ENCODE measurements around the gene TMCO5A.

TMCO5A gene

DNA sequence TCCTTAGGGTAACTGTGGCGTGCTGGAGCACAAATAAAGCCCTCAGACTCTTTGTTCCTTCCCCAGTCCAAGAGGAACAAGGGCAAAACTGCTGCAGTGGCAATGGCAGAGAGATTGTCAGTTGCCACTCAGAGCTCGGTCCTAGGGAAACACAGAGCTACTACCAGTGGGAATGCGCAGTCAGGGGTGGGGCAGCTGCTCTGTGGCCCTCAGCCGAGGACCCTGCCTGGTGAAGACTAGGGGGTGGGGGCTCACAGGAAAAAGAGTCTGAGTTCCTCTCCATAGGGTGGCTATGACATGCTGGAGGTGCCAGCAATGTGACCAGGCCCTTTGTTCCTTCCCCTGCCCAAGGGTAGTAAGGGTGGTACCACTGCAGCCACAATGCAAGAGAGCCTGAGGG is 43.8 kb downstream of the TMCO5A start:
- no peak for DNase-seq

- no peak for DNase-seq
These were observed 45.4 kb downstream of the TMCO5A start for GRCh38 chr15:37979671-37980409.

DNA sequence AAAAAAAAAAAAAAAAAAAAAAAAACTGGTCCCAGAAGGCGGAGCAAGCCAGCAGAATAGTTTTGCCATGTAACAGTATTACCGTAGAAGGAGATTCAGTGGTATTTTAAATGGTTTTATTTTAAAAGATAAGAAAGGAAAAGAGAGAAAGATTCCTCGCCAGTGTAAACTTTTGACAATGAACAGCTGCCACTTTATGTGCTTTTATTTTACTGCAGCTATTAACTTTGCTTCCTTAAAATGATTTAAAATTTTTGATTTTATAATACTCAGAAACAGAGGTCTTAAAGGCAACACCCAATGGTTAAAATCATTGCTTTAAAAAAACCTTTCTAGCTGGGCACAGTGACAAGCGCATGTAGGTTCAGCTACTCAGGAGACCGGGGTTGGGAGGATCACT is 46.8 kb downstream of the TMCO5A start:
- DNase-seq = no peak

- no peak for DNase-seq
These were observed 47.3 kb downstream of the TMCO5A start for GRCh38 chr15:37981775-37982174.

DNA sequence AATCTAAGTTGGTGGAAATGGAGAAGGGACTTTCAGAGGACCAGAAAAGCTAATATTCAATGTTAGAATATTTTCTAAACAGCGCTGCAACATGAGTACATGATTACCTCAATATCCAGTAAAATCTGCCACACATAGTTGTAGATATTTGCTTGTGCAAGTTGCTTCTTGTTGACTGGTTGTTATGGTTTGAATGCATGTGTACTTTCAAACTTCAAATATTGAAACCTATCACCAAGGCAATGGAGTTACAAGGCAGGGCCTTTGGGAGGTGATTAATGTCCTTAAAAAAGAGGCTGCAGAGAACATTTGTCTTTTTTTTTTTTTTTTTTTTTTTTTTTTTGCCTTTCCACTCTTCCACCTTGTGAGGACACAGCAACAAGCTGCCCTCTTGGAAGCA is 49.9 kb downstream of the TMCO5A start:
- DNase-seq = no peak

DNA sequence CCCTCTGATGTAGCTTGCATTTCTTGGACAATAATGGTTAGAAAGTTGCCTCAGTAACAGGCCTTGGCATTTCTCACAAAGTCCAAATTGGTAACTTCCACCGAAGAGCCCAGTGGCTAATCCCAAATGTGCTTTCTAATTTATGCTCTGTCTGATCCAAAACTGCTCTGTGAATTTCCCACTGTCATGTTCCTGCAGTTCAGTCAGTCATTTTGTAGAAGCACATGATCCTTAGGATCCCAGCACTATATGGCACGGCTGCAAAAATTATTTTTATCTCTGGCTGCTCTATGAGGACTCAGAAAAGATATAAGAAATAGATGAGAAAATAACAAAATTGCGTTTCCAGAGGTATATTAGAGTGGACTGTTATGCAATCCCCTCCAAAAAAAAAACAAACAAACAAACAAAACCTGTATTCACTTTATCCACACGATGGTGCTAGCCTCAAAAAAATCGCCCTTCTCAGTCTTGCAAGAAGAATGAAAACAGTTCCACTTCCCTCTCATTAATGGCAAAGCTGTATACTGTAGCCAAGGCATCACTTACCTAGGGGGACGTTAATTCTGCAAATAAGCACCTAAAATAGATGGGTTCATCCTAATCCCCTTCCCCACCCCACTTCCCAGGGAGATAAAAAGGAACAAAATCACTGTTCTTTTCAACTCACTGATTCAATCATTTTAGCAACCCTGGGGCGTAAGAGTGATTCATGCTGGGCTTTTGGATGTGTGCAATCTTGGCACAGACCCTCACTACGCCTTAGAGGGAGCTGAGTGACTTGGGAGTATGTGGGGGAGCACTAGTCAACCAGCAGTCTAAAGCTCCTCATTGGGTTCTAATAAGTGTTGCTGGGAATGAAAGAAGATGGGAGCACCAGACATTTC is 61.3 kb downstream of the TMCO5A start:
- DNase-seq = no peak

Measured in DMS79 treated with DMSO at 0.1 percent for 48 hours (cell line).